Upper lobe of left lung (tissue), 4 donors: Measurements from ENCODE around the gene SLC16A9.

ENCODE experiments used
- CTCF ChIP-seq, 6 experiments: fragments of 450-650 bp in 4 of 6; fragments of 200-600 bp in 2 of 6; sonication (generic) in 2 of 6; IDR thresholded peaks; one replicate each; pipeline ENCODE4 v1.5.1; 2016 to 2019; ENCODE audit warnings: antibody characterized with exemption in 6 of 6
- POLR2A ChIP-seq, 4 donors: fragments of 450-650 bp; IDR thresholded peaks; one replicate each; pipeline ENCODE4 v1.5.1; 2016 to 2017; ENCODE audit warnings: antibody characterized with exemption in 4 of 4, mild to moderate bottlenecking in 2 of 4
- POLR2AphosphoS5 ChIP-seq, 2 donors: sonication (generic); formaldehyde crosslinking; IDR thresholded peaks; one replicate each; pipeline ENCODE4 v1.5.1; 2017; ENCODE audit warnings: antibody characterized with exemption in 2 of 2

GRCh38 chr10:59670269-59670668 is 39.4 kb downstream of the SLC16A9 start:
- no peak for TF ChIP-seq CTCF (IDR thresholded peaks at IDR 0.05)
- TF ChIP-seq POLR2AphosphoS5 (IDR thresholded peaks at IDR 0.05), result no peak
- no peak for TF ChIP-seq POLR2A (IDR thresholded peaks at IDR 0.05)
